Measurements from ENCODE around the gene PTPRN2. TPM values are rescaled to one million over a fixed set of nuclear protein-coding genes. Genes with fewer than 3 reads are reported as not detected.
"Not testable (repeated sequence)": the region's sequence is repeated elsewhere in the genome, so short reads cannot be mapped to it uniquely, and the experiment has no call there.

PTPRN2 gene
- total RNA-seq, 8 experiments from 2014 or later, result 0.10 to 19.7 (median 10.8) TPM; not detected in 1

DNA sequence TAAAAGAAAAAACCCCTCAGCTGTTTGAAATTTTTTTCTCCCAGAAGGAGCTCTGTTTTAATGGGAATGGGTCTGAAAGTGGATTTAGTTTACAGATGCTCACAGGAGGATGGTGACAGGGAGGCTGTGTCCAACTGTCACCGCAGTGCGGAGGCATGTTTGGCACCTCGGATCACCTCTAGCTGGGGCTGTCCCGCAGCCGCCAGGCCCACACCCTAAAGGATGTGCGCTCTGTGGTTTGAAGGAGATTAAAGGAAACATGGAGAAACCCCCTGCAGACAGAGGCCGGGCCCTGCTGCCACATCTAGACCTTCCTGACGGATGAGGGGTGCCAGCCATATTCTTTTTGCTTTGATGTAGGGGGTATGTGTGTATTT, 1090.3 kb downstream of the PTPRN2 start:
- peaks cover 48 to 51% of the 10 kb centered on the region in 2 donors for H3K4me1 ChIP-seq (replicated peaks in 1 of 2)
- no peak overlapping the region for H3K4me3 ChIP-seq
- in situ Hi-C loops (cut with MboI; ENCODE audit: low pct_unique_long_range_greater_than_20kb in 2 of 9, low sequenced_read_pairs in 9 of 9, unreplicated experiment in 9 of 9), result no loop called here
- H3K27ac ChIP-seq, result peak overlapping the region; percentile 93 to 96
- ATAC-seq (replicated peaks in 6 of 8), result peak in 1 of 8 experiments; percentile 20
- 20 to 90% (median 77%) methylated on average over 1 to 6 of the region's 8 CpGs; no CpG with 5 or more reads in 6 of the 10 experiments for WGBS, 10 experiments

DNA sequence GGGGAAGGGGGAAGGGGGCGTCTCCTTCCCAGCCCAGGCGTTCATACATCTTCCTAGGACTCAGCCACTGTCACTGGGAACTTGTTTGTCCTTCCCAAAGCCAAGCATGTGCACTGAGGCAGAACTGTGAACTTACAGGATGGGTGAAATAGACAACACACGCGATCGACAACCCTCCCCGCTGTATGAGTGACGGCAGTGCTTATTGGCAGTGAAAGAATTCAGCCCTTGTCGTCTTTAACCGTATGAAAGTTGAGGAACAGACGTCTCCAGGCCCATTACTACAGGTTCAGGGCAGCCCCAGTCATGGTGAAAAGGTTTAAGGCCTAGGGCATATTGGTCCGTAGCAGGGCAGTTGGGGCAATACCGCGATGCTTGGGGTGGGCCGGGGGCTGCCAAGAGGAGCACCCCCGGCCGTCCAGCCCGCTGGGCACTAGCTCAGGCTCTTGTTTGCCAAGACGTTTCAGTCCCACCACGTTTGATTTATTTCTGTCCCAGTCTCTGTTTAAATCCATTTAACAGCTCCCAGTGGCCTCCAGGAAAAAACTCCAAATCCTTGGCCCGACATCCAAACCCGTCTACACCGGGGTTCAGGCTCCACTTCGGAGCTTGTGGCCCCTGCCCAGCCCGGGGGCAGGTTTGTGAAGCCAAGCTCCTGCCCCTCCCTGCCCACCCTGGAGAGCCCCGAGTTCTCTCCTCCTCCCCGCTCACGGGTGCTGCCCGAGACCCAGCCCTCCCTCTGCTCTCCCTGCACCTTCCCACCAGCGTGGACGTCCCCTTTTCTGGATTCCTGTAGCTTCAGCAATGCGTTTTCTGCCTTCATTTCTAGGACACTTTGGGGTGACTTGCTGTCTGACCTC, 1091.0 kb downstream of the PTPRN2 start:
- no peak overlapping the region for H3K4me3 ChIP-seq
- H3K27ac ChIP-seq, result peak overlapping the region; percentile 93 to 96
- in situ Hi-C loops (cut with MboI; ENCODE audit: low pct_unique_long_range_greater_than_20kb in 2 of 9, low sequenced_read_pairs in 9 of 9, unreplicated experiment in 9 of 9), result no loop called here
- WGBS, 10 experiments, result 0 to 93% (median 31%) methylated on average over 1 to 8 of the region's 31 CpGs; no CpG with 5 or more reads in 3 of the 10 experiments
- ATAC-seq (replicated peaks in 6 of 8), result peak in 1 of 8 experiments; percentile 41
- peaks cover 48% of the 10 kb centered on the region in 2 donors for H3K4me1 ChIP-seq (replicated peaks in 1 of 2)

DNA sequence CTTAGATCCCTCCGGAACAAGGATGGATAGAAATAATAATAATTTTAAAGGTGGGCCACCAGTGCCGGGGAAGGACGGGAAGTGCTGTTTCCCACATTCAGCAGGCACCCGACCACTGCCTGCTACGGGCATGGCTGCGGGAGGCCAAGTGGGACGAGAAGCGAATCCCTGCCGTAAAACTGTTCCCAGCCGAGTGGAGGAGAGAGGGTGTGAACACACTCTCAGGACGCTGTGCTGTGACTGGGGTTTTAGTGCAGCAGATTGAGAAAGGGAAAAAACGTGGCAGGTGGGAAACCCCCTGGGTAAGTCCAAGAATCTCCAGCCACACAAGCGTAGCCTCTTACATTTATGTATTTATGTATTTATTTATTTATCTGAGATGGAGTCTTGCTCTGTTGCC, 1092.0 kb downstream of the PTPRN2 start:
- WGBS, 10 experiments, result 20 to 100% (median 71%) methylated on average over 1 to 9 of the region's 13 CpGs; no CpG with 5 or more reads in 1 of the 10 experiments
- in situ Hi-C loops (cut with MboI; ENCODE audit: low pct_unique_long_range_greater_than_20kb in 2 of 9, low sequenced_read_pairs in 9 of 9, unreplicated experiment in 9 of 9), result no loop called here

GRCh38 chr7:157495177-157495553, 1092.5 kb downstream of the PTPRN2 start:
- 0 to 86% (median 25%) methylated on average over 1 to 2 of the region's 2 CpGs; no CpG with 5 or more reads in 2 of the 10 experiments for WGBS, 10 experiments
- Histone ChIP-seq H3K27ac (no peak overlapping the region), H3K4me1 (replicated peaks in 1 of 2) (peaks cover 43 to 44% of the 10 kb centered on the region in 2 donors), H3K4me3 (no peak overlapping the region)
- in situ Hi-C loops (cut with MboI; ENCODE audit: low pct_unique_long_range_greater_than_20kb in 2 of 9, low sequenced_read_pairs in 9 of 9, unreplicated experiment in 9 of 9), result no loop called here
- ATAC-seq (replicated peaks in 6 of 8), result no peak

More for the DNA sequence above, 1092.0 kb downstream of the PTPRN2 start:
- ATAC-seq (replicated peaks in 6 of 8), result no peak
- Histone ChIP-seq H3K4me1 (replicated peaks in 1 of 2) (peaks cover 46 to 48% of the 10 kb centered on the region in 2 donors), H3K4me3 (no peak overlapping the region), H3K27ac (no peak overlapping the region)

DNA sequence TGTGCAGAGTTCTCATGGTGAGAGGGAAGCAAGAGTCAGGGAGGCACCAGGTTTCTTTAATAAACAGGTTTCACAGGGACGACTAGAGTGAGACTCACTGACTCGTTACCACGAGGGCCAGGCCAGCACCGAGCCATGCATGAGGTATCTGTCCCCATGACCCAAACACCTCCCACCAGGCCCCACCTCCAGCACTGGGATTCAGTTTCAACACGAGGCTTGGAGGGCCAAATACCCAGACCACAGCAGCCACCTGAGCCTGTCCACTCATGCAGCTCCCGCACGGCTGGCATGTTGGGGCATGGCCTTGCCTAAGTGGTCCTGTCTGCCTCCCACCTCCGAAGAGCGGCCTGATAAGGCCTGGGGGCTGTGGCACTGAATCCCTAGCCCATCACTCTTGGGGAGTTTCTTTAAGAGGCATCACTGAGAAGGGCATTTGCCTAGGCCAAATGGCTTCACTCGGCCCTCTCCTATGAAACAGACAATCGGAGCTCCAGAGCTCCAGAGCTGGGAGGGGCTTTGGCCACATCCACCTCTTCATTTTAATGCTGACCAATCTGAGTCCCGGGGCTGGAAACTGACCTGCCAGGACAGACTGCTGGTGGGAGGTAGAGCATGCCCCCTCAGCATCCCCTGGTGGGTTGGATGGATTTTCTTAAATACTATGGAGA, 1093.0 kb downstream of the PTPRN2 start:
- Histone ChIP-seq H3K27ac (no peak overlapping the region), H3K4me1 (replicated peaks in 1 of 2) (peaks cover 37 to 39% of the 10 kb centered on the region in 2 donors), H3K4me3 (no peak overlapping the region)
- in situ Hi-C loops (cut with MboI; ENCODE audit: low pct_unique_long_range_greater_than_20kb in 2 of 9, low sequenced_read_pairs in 9 of 9, unreplicated experiment in 9 of 9), result no loop called here
- 0 to 77% (median 17%) methylated on average over 1 to 7 of the region's 12 CpGs; no CpG with 5 or more reads in 4 of the 10 experiments for WGBS, 10 experiments
- no peak for ATAC-seq (replicated peaks in 6 of 8)

DNA sequence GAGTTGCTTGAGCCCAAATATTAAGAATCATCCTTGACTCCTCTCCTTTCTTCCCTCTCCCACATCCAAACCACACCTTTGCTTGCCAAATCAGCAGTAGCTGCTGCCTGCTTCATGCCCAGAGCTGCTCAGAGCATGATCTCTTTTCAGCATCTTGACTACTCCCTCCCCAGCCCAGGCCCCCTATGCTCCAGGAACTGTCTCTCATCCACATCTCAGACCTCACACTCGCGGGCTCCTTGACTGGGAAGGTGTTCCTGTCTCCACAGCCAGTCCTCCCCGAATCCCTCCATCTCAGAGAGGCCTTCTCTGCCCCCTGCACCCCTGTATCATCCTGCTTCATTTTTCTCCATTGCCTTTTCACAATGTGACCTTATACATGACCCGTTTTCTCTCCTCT, 1093.8 kb downstream of the PTPRN2 start:
- Histone ChIP-seq H3K27ac (no peak overlapping the region), H3K4me1 (replicated peaks in 1 of 2) (peaks cover 29 to 30% of the 10 kb centered on the region in 2 donors), H3K4me3 (no peak overlapping the region)
- WGBS, 10 experiments, result 20 to 100% (median 50%) methylated on average over 1 to 2 of the region's 4 CpGs; no CpG with 5 or more reads in 5 of the 10 experiments
- in situ Hi-C loops (cut with MboI; ENCODE audit: low pct_unique_long_range_greater_than_20kb in 2 of 9, low sequenced_read_pairs in 9 of 9, unreplicated experiment in 9 of 9), result no loop called here
- no peak for ATAC-seq (replicated peaks in 6 of 8)

GRCh38 chr7:157493017-157493416, 1094.6 kb downstream of the PTPRN2 start:
- H3K27ac ChIP-seq, result no peak overlapping the region
- WGBS, 10 experiments, result 0 to 80% (median 27%) methylated on average over 1 to 5 of the region's 5 CpGs; no CpG with 5 or more reads in 3 of the 10 experiments
- in situ Hi-C loops (cut with MboI; ENCODE audit: low pct_unique_long_range_greater_than_20kb in 2 of 9, low sequenced_read_pairs in 9 of 9, unreplicated experiment in 9 of 9), result no loop called here
- no peak overlapping the region for H3K4me3 ChIP-seq
- ATAC-seq (replicated peaks in 6 of 8), result peak in 1 of 8 experiments; percentile 60
- peaks cover 22 to 25% of the 10 kb centered on the region in 2 donors for H3K4me1 ChIP-seq (replicated peaks in 1 of 2)

DNA sequence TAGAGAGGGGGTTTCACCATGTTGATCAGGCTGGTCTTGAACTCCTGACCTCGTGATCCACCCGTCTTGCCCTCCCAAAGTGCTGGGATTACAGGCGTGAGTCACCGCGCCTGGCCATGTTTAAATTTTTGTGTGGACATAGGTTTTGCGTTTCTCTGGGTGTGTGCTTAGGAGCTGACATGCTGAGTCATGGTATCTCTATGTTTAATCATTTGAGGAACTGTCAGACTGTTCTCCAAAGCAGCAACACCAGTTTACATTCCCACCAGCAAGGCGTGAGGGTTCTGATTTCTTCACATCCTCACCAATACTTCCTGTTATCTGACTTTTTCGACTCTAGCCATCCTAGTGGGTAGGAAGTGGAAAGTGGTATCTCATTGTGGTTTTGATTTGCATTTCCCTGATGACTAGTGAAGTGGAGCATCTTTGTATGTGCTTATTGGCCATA, 1097.1 kb downstream of the PTPRN2 start:
- no peak overlapping the region for H3K27ac ChIP-seq
- peaks cover 9 to 17% of the 10 kb centered on the region in 2 donors for H3K4me1 ChIP-seq (replicated peaks in 1 of 2)
- peak in 2 of 8 experiments; percentile 65 to 76 for ATAC-seq (replicated peaks in 6 of 8)
- in situ Hi-C loops (cut with MboI; ENCODE audit: low pct_unique_long_range_greater_than_20kb in 2 of 9, low sequenced_read_pairs in 9 of 9, unreplicated experiment in 9 of 9), result no loop called here
- H3K4me3 ChIP-seq, result no peak overlapping the region
- WGBS, 10 experiments, result 7 to 93% (median 58%) methylated on average over 1 to 8 of the region's 8 CpGs; no CpG with 5 or more reads in 1 of the 10 experiments

DNA sequence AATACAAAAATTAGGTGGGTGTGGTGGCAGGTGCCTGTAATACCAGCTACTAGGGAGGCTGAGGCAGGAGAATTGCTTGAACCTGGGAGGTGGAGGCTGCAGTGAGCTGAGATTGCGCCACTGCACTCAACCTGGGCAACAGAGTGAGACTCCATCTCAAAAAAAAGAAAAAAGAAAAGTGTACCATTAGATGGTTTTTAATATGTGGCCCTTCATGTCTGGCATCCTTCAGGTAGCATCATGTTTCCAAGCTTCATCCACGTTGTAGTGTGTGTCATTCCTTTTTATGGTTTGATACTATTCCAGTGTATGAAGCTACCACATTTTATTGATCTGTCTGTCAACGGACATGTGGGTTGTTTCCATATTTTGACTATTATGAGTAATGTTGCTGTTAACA, 1097.8 kb downstream of the PTPRN2 start:
- ATAC-seq (replicated peaks in 6 of 8); in situ Hi-C loops (cut with MboI; ENCODE audit: low pct_unique_long_range_greater_than_20kb in 2 of 9, low sequenced_read_pairs in 9 of 9, unreplicated experiment in 9 of 9); H3K27ac ChIP-seq; H3K4me3 ChIP-seq: not testable (repeated sequence)
- WGBS, 10 experiments, result 5 to 100% (median 60%) methylated on average over 1 to 3 of the region's 3 CpGs; no CpG with 5 or more reads in 1 of the 10 experiments
- H3K4me1 ChIP-seq (replicated peaks in 1 of 2), result peaks cover 12 to 21% of the 10 kb centered on the region in 2 donors

Other genes starting within 250 kb of the PTPRN2 start
- gene NCAPG2, start 117.0 kb upstream of the PTPRN2 start, total RNA-seq, result 10 to 100 TPM in 3 of 8 experiments, 1 to 10 TPM in 5; 1.0 to 31.6 (median 4.2) TPM
- 100 to 1,000 TPM in 1 of 8 experiments, 10 to 100 TPM in 7; 10.9 to 141 (median 26.2) TPM for gene ESYT2, start 241.7 kb upstream of the PTPRN2 start, total RNA-seq